CD4-positive, alpha-beta T cell treated with Interleukin-6 at 100 ng/mL for 8 hours (primary cell): ENCODE data around the gene NFE2L2.
A peak's percentile ranks its signal among the peaks of the same experiment; 100 is the strongest.
"Not testable (repeated sequence)": the region's sequence is repeated elsewhere in the genome, so short reads cannot be mapped to it uniquely, and the experiment has no call there.

ENCODE experiments used
- DNase-seq: peaks from one replicate; pipeline ENCODE4 v3.0.0-alpha.2; 2020; ENCODE audit warnings: mixed read lengths, low spot score

NFE2L2 gene

GRCh38 chr2:177256026-177256425 lies 8.5 kb downstream of the NFE2L2 start:
- no peak for DNase-seq

GRCh38 chr2:177255227-177255601 lies 9.3 kb downstream of the NFE2L2 start:
- no peak for DNase-seq

DNA sequence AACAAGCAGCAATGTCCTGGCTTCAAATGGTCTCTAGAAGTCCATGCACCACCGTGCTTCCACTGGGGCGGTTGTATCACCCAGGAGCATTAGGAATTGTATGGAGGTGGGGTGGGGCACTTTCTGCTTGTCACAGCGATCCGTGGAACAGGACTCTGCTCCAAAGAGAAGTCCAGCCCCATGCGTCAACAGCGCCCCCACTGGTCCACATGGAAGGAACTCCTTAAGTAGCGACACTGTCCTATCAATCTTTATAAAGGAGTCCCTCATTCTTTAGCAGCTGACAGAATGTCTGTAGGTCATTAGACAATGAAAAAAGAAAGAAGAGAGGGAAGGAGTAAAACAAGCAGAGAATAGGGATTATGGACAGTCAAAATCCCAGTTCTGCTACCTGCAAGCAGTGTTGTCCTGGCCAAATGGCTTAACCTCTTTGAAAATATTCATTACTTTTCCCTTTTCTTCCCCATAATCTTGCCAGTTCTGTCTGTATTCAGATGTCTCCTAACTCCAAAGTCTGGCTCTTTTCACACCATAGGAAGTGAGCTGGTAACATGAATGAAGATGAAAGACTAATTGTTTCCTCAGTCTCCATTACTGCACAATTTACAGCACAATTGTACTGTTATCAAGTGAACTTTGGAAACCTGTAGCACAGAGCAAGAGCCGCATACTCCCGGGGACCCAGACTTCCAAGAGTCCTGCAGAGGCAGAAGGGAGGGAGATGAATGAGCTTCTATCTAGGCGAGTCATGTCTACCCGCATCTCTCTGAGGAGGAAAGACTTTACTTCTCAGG lies 9.9 kb downstream of the NFE2L2 start:
- no peak for DNase-seq

- no peak for DNase-seq
Measured at GRCh38 chr2:177253704-177254103, 10.8 kb downstream of the NFE2L2 start.

GRCh38 chr2:177252808-177253531 lies 11.6 kb downstream of the NFE2L2 start:
- DNase-seq = no peak

- no peak for DNase-seq
Measured at GRCh38 chr2:177251165-177251542, 13.4 kb downstream of the NFE2L2 start.

- no peak for DNase-seq
Measured at GRCh38 chr2:177250461-177250860, 14.1 kb downstream of the NFE2L2 start.

DNA sequence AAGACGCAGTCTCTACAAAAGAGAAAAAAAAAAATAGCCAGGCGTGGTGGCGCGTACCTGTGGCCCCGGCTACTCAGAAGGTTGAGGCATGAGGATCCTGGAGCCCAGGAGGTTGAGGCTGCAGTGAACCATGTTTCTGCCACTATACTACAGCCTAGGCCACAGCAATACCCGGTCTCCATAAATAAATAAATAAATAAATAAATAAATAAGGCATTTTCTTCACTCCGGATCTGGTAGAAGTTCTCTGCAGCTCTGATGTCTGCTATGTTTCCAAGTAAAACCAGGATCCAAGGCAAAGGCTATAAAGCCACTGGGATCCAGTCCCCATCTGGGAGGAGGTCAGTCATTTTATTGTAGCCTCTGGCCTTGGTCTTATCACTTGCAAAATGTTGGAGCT lies 15.5 kb downstream of the NFE2L2 start:
- no peak for DNase-seq

DNA sequence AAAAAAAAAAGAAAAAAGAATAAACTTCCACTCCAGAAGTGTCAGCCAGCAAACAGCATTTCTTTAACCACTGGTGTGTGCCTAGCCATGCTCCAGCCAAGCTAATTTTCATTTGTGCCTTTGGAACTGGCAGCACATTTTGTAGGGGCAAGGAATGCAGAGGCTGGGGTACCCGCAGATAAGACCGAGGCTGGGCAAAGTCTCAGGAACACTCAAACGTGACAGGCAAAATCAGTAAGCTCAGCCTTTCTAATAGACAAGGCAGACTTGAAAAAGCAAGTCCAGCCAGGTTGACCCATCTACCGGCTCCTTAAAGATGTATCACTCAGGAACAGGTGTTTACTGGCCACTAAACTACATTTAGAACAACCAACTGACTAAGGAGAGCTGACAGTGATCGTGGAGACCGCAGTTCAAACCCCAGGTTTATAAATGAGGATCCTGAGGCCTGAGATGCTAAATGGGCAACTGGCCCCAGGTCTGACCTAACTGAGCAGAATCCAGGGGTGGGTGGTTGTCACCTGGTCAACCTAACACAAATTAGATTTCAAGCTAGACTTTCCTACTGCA lies 16.7 kb downstream of the NFE2L2 start:
- DNase-seq = no peak

DNA sequence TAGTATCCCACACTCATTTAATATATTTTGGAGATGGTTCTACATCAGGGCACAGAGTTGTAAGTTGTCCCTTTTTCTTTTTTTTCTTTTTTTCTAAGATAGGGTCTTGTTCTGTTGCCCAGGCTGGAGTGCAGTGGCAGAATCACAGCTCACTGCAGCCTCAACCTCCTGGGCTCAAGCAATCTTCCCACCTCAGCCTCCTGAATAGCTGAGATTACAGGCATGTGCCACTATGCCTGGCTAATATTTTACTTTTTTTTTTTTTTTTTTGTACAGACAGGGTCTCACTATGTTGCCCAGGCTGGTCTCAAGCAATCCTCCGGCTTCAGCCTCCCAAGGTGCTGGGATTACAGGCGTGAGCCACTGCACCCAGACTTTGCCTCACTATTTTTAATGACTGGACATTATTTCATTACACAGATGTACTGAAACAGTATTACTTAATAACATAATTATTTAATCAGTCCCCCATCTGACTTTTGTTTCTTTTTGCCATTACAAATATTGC lies 17.9 kb downstream of the NFE2L2 start:
- not testable (repeated sequence) for DNase-seq

DNA sequence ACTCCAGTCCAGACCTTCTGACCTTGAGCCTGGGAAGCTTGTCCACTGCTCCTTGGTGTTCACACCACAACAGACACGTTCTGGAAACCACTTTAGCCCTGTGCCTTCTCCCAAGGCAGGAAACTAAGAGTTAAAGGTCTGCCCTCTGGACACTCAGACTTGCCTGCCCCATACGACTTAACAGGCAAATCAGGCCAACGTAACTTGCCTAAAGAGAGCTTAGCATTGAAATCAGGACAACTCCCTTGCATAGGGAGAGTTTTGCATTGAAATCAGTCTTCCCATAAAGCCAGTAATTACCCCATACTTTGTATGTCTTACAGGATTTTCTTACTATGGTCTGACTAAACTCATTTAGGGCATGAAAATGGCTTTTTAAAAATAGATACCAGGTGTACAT lies 18.5 kb downstream of the NFE2L2 start:
- no peak for DNase-seq

DNA sequence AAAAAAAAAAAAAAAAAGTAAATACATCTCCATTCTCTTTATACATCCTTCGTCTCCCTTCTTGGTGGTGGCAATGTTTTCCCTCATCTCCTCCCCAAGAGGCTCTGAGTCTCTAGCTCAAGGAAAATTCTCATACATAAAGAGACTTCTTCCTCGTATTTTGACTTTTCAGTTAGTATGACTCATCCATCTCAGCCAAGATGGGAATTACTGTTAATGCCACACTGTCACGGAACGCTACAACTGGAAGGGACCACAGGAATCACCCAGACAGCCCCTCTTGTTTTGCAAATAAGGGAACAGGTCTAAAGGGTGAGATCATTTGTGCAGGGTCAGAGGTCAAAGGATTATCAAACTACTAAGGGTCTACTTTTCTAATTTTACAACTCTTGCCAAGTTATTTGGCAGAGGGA lies 19.5 kb downstream of the NFE2L2 start:
- DNase-seq = no peak

DNA sequence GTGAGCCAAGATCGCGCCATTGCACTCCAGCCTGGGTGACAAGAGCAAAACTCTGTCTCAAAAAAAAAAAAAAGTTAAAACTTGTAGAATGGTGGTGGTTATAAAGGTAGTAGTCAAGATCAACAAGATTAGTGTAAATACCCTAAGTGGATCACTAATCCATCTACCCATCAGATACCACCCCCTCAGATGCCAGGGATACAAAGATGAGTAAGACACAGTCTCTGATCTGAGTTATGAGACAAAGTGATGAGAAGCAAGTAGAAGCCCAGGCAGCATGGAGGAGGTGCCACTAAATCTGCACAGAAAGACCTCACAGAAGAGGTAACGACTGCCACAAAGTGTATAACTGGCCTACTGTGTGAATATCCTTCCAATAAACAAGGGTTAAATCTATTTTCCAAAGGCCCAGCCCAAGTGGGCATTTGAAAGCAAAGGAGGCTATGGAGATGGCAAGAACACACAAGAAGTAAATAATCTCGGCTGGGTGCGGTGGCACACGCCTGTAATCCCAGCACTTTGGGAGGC lies 20.2 kb downstream of the NFE2L2 start:
- DNase-seq = no peak

DNA sequence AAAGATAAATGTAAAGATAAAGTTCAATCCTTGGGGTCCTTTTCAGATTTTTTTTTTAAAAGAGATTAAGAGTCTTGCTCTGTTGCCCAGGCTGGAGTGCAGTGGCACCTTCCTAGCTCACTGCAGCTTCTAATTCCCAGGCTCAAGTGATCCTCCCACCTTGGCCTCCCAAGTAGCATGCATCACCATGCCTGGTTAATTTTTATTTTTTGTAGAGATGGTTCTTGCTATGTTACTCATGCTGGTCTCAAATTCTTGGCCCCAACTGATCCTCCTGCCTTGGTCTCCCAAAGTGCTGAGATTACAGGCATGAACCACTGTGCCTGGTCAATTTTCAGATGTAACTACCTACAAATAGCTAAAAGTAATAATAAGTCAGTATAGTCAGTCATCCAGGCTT lies 21.1 kb downstream of the NFE2L2 start:
- DNase-seq = no peak

DNA sequence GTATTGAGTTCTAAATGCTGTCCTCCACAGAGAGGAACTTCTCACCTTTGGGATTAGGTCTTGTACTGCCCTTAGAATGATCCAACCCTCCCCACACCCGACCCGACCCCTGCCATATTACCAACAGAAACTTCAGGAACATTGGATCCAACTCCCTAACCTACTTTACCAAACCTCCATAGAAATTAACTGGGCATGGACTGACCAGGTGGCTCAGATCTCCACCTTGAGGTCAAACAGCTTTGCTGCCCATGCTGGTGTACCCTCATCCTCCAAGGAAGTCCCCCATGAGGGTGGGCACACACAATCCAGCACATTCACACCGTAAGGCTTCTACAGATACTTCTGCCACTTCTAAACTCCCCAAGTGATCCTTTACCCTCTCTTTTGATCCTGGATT lies 21.5 kb downstream of the NFE2L2 start:
- no peak for DNase-seq

GRCh38 chr2:177242121-177242987 lies 22.2 kb downstream of the NFE2L2 start:
- no peak for DNase-seq

GRCh38 chr2:177241711-177242120 lies 22.8 kb downstream of the NFE2L2 start:
- DNase-seq = no peak

GRCh38 chr2:177239932-177240630 lies 24.4 kb downstream of the NFE2L2 start:
- peak; percentile 41 for DNase-seq

DNA sequence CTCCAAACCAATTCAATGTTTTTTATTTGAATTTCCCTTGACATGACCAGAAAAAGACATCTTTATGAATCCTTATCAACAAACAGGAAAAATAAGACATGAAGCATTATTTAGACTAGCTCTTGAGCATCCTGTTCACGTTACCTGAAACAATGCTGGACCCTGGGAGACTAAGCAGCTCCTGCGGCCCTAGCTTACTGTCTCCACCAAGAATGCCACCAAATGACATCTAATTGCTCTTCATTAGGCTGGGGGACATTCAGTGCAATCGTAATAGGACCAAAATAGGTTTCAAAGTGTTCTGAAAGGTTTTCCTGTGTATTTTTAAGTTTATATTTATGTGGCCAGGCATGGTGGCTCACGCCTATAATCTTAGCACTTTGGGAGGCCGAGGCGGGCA lies 25.5 kb downstream of the NFE2L2 start:
- no peak for DNase-seq

DNA sequence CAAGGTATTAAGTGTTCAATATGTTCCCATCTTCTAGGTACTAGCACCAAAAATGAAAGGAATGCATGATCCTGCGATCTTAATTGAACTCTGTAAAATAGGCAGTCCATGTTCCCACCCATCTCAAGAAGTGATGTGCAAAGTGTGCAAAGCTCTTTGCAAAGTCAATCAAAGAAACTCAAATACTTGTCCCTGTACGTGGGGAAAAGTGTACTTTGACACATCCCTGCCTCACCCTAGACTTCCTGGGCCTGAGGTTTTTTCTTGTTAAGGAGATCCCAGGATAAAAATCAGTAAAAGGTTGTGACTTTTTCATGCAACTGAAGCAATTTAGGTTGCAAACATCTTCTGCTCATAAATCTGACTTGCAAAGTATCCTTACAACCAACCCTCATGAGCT lies 26.6 kb downstream of the NFE2L2 start:
- DNase-seq = no peak

DNA sequence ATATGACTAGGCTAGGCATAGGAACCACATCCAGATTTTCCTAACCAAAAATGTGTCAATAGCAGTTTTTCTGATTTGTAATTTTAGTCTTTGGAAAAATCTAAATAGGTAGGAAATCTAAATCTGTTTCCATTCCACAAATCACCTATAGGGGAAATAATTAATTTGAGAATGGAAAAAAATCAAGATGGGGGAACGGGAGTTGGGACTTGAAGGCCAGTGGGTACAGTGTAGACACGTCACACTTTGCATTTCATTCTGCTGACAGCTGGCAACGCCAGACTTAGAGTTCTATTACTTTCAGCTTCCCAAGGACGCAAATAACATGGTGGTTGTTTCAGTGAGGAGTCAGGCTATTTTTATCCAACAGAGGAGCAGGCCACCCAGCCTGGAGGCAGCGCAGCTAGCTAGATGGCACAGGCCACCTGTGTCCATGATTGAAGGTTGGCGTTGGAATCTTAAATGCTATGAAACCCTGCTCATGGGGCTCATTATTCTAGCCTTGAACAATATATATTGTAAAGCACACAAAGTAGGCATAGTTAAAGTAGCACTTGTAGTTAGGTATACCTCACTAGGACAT lies 28.6 kb downstream of the NFE2L2 start:
- DNase-seq = no peak
